Measurements from ENCODE around the gene RNF114. TPM values are rescaled to one million over a fixed set of nuclear protein-coding genes. Genes with fewer than 3 reads are reported as not detected.
"Not testable (repeated sequence)": the region's sequence is repeated elsewhere in the genome, so short reads cannot be mapped to it uniquely, and the experiment has no call there.

RNF114 gene
- total RNA-seq, 1 experiment from 2014 or later, result 76.4 TPM

DNA sequence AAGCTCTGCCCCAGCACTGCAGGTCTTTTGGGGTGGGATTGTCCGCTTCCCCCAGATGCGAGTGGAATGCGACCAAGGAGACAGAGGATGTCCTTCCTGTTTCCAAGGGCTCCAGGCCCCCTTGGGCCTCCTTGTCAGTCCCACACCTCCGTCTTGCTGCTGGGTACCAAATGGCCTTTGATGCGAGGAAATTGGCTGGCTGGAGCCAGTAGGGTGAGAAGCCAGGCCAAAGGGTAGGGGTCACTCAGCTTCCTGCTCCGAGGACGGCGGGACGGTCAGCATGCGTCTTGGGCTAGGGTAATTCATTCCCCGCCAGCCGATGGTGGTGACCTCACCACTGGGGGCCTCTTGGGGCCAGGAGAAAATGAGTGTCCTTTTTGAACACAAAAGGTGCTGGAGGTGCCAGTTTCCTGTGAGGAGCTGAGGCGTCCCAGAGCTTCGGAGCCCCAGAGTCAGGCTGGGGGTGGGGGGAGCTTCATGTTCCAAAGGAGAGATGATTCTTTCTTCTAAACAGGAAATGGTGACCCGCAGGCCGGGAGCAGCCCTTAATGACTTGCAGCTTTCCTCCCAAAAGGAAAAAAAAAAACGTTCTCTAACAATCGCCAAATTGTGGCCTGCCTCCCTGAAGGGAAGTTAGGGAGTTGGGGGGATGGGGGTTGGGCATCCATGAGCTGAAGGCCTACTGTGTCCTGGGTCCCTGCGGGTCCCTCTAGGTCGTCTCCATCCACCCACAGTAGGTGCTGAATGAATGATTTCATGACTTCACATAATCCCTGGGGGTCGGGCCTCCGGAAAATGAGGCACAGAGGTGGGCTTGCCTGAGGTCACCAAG is 53.3 kb downstream of the RNF114 start:
- no peak overlapping the region for H3K4me3 ChIP-seq (ENCODE audit: insufficient read depth, low read depth, low read length)
- peaks cover 2% of the 10 kb centered on the region for H3K36me3 ChIP-seq (replicated peaks; ENCODE audit: control insufficient read depth, insufficient read depth, low read length)
- peak; percentile 64 for DNase-seq
- H3K27me3 ChIP-seq (ENCODE audit: control insufficient read depth, insufficient read depth, low read length), result no peaks in the 10 kb centered on the region

DNA sequence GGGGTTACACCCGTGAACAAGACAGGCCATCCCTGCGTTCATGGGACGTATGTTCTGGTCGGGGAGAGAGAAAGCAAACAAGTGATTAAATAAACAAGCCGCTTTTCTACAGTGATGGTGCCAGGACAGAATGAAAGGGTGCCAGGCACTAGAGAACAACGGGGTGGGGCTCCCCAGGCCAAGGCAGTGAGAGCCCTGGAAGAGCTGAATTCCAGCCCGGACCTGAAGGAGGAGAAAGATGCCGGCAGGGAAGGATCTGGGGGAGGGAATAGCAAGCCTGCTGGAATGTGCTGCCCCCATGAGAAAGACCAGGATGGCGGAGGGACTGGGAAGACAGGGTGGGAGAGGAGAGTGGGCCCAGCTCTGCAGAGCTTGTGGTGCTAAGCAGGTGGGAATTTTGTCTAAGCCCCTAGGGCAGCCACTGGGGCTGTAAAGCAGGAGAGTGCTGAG is 54.1 kb downstream of the RNF114 start:
- Histone ChIP-seq H3K27me3 (ENCODE audit: control insufficient read depth, insufficient read depth, low read length) (no peaks in the 10 kb centered on the region), H3K36me3 (replicated peaks; ENCODE audit: control insufficient read depth, insufficient read depth, low read length) (peaks cover 2% of the 10 kb centered on the region), H3K4me3 (ENCODE audit: insufficient read depth, low read depth, low read length) (no peak overlapping the region)
- DNase-seq, result peak; percentile 52

DNA sequence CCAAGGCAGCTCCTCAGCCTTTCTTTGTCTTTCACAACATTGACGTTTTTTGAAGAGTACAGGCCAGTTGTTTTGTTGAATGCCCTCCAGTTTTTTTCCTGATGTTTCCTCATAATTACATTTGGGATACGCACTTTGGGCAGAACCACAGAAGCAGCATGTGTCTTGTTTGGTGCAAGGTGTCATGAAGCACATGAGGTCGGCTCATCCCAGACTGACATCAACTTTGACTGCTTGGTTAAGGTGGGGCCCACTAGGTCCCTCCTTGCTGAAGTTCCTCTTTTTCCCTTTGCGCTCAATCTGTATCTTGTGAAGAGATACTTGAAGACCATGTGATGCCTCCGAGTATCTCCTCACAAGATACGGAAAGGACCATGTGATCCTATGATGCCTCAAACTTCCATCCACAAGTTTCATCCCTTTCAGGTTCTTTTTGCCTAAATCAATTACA is 57.1 kb downstream of the RNF114 start:
- DNase-seq, result no peak
- Histone ChIP-seq H3K36me3 (replicated peaks; ENCODE audit: control insufficient read depth, insufficient read depth, low read length) (no peaks in the 10 kb centered on the region; the same call in 1 of the 2 replicates), H3K4me3 (ENCODE audit: insufficient read depth, low read depth, low read length) (no peak overlapping the region), H3K27me3 (ENCODE audit: control insufficient read depth, insufficient read depth, low read length) (no peaks in the 10 kb centered on the region)

DNA sequence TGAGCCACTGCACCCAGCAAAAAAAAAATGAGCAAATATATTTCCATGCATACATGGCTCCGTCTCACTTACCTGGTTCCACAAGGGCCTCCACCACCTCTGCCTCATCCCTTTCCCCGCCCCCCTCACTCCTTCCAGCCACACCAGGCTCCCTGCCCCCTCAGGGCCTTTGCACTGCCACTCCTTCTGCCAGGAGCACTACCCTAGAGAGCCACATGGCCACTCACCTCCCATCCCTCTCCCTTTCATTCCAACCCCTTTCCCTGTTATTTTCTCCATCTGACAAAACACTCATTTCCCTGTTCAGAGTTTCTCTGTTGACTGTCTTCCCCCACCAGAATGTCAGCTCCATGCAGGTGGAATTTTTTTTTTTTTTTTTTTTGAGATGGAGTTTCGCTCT is 59.4 kb downstream of the RNF114 start:
- no peak for DNase-seq
- Histone ChIP-seq H3K27me3 (ENCODE audit: control insufficient read depth, insufficient read depth, low read length) (no peaks in the 10 kb centered on the region), H3K36me3 (replicated peaks; ENCODE audit: control insufficient read depth, insufficient read depth, low read length) (no peaks in the 10 kb centered on the region), H3K4me3 (ENCODE audit: insufficient read depth, low read depth, low read length) (no peak overlapping the region)

DNA sequence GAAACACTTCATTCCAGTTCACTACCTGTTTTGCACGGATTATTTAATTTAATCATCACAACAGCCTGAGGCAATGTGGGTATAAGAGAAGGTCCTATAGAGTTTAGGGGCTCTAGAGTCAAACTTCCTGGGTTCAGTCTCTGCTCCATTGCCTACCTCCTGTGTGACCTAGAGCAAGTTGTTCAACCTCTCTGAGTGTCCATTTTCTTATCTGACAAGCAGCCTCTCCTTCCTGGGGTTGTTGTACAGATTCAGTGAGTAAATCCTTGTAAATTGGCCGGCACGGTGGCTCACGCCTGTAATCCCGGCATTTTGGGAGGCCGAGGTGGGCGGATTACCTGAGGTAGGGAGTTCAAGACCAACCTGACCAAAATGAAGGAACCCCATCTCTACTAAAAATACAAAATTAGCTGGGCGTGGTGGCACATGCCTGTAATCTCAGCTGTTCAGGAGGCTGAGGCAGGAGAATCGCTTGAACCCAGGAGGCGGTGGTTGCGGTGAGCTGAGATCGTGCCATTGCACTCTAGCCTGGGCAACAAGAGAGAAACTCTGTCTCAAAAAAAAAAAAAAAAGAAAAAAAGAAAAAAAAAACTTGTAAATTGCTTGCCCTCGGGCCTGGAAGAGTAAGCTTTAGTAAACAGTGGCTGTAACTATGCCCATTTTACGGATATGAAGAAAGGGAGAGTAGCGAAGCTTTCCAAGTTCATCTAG is 62.4 kb downstream of the RNF114 start:
- H3K4me3 ChIP-seq (ENCODE audit: insufficient read depth, low read depth, low read length); H3K36me3 ChIP-seq (replicated peaks; ENCODE audit: control insufficient read depth, insufficient read depth, low read length); DNase-seq; H3K27me3 ChIP-seq (ENCODE audit: control insufficient read depth, insufficient read depth, low read length): not testable (repeated sequence)

DNA sequence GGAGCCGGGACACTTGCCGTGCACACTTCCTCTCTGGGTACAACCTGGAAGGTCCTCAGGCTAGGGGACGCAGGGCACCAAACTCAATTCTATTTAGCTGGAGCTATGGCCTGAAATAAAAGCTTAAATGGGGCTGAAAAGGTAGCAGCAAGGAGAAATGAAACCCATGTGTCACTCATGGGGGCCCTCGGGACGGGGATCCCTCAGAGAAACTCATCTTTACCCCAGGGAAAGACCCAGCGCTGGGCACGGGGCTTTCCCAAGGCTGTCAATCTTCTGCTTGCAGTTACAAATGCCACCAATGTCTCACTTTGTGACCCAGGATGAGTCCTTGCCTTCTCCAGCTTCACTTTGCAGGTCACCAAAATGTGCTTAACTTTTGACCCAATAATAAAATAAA is 63.1 kb downstream of the RNF114 start:
- Histone ChIP-seq H3K36me3 (replicated peaks; ENCODE audit: control insufficient read depth, insufficient read depth, low read length) (no peaks in the 10 kb centered on the region), H3K4me3 (ENCODE audit: insufficient read depth, low read depth, low read length) (no peak overlapping the region), H3K27me3 (ENCODE audit: control insufficient read depth, insufficient read depth, low read length) (no peaks in the 10 kb centered on the region)
- no peak for DNase-seq

DNA sequence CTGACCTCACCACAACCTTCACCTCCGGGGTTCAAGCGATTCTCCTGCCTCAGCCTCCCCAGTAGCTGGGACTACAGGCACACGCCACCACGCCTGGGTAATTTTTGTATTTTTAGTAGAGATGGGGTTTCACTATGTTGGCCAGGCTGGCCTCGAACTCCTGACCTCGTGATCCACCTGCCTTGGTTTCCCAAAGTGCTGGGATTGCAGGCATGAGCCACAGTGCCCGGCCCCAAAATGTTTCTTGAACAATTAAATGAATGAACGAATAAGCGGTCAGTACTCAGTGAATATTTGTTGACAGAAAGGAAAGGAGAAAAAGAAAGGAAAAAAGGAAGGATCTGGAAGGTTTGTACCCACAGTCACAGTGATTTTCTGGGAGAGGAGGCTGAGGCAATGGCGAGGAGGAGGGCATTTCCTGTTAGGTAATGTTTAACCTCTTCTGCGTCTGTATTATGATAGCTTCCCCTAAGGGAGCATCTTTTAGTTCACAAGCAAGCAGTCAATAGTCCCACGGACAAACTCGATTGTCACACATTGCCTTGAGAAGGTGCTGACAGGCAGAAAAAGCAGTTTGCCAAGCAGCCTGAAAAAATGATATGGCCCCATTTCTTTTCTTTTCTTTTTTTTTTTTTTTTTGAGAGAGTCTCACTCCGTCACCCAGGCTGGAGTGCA is 64.5 kb downstream of the RNF114 start:
- H3K27me3 ChIP-seq (ENCODE audit: control insufficient read depth, insufficient read depth, low read length); H3K36me3 ChIP-seq (replicated peaks; ENCODE audit: control insufficient read depth, insufficient read depth, low read length); DNase-seq; H3K4me3 ChIP-seq (ENCODE audit: insufficient read depth, low read depth, low read length): not testable (repeated sequence)

DNA sequence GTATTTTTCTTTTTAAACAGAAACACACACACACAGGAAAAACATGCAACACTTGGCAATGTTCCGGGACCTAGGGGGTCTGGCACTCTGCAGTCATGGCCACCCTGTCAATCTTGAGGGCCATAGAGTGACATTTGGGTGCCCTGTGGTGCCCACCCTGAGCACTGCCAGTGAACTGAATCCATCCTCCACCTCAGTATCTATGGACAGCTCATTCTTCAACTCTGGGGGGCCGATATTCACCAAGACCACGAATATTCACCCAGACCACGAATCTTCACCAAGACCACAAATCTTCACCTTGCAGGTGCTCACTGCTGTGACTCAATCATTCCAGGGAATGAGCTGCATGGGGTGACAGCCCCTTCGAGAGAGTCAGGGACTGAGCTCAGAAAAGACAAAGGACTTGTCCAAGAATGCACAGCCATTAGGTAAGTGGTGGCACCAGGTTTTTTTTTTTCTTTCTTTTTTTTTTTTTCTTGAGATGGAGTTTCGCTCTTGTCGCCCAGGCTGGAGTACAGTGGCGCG is 65.7 kb downstream of the RNF114 start:
- Histone ChIP-seq H3K27me3 (ENCODE audit: control insufficient read depth, insufficient read depth, low read length) (no peaks in the 10 kb centered on the region), H3K4me3 (ENCODE audit: insufficient read depth, low read depth, low read length) (no peak overlapping the region), H3K36me3 (replicated peaks; ENCODE audit: control insufficient read depth, insufficient read depth, low read length) (no peaks in the 10 kb centered on the region)
- no peak for DNase-seq

DNA sequence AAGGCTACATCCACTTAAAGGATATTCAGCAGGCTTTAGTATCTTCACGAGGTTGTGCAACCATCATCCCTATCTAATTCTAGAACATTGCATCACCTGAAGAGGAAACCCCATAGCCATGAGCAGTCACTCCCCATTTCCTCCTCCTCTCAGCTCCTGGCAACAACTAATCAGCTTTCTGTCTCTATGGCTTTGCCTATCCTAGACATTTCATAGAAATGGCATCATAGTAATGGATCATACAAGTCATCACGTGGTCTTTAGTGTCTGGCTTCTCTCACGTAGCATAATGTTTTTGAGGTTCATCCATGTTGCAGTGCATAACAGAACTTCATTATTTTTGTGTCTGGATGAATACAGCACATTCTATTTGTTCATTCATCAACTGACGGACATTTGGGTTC is 67.1 kb downstream of the RNF114 start:
- no peaks in the 10 kb centered on the region; the same call in 1 of the 2 replicates for H3K27me3 ChIP-seq (ENCODE audit: control insufficient read depth, insufficient read depth, low read length)
- H3K4me3 ChIP-seq (ENCODE audit: insufficient read depth, low read depth, low read length), result no peak overlapping the region
- H3K36me3 ChIP-seq (replicated peaks; ENCODE audit: control insufficient read depth, insufficient read depth, low read length), result no peaks in the 10 kb centered on the region
- DNase-seq, result no peak

Other genes starting within 250 kb of the RNF114 start
- 31.7 and 35.2 TPM in 2 replicates for gene B4GALT5, start 222.5 kb upstream of the RNF114 start, total RNA-seq (2014; rRNA removed; shearing (Covaris generic))
- 6.4 and 6.7 TPM in 2 replicates for gene SLC9A8, start 123.6 kb upstream of the RNF114 start, total RNA-seq (2014; rRNA removed; shearing (Covaris generic))
- 9.7 and 11.5 TPM in 2 replicates for gene SPATA2, start 20.9 kb upstream of the RNF114 start, total RNA-seq (2014; rRNA removed; shearing (Covaris generic))
- gene SNAI1, start 46.6 kb downstream of the RNF114 start, total RNA-seq (2014; rRNA removed; shearing (Covaris generic)), result 9.4 and 13.3 TPM in 2 replicates
- gene UBE2V1, start 176.8 kb downstream of the RNF114 start, total RNA-seq (2014; rRNA removed; shearing (Covaris generic)), result 65.1 and 72.9 TPM in 2 replicates
- gene PEDS1, start 217.3 kb downstream of the RNF114 start, total RNA-seq (2014; rRNA removed; shearing (Covaris generic)), result 45.3 and 47.7 TPM in 2 replicates

Data from H7 (cell line).